HepG2 (cell line): ENCODE measurements around the gene DIS3L2. TPM values are rescaled to one million over a fixed set of nuclear protein-coding genes. Genes with fewer than 3 reads are reported as not detected.

Source experiments
- ATAC-seq: fragments of 200-7000 bp; cut with Tn5 transposase; 3 replicates; pipeline ENCODE4 v1.9.1; 2020; ENCODE audit warnings: mild to moderate bottlenecking, moderate library complexity
- BruUV-seq: library from RNA; stranded (reverse); fragments of 400-500 nt; replicated peaks from 2 replicates; lab custom pipeline; 2021; lab: Mats Ljungman, UMichigan
- CTCF ChIA-PET: fragments of 300-600 bp; formaldehyde crosslinking; extraction: SDS; loops from one replicate; lab custom pipeline; 2021; ENCODE audit warnings: low total read pairs, inconsistent platforms, low intra/inter-chr PET ratio; lab: Yijun Ruan, JAX
- POLR2A ChIA-PET: fragments of 350-600 bp; sonication (Branson Sonifier 250); formaldehyde crosslinking; loops from one replicate; lab custom pipeline; 2020; ENCODE audit warnings: antibody characterized with exemption, inconsistent platforms; lab: Yijun Ruan, JAX
- DNase-seq: peaks from one replicate; pipeline ENCODE4 v3.0.0-alpha.2; 2015; ENCODE audit warnings: low spot score
- FAIRE-seq: peaks from 3 replicates; lab custom pipeline; 2011; peaks lifted over from hg19 to GRCh38; lab: Jason Lieb, UNC
- H2AFZ ChIP-seq: one replicate; pipeline ENCODE4 v1.6.1; 2011; ENCODE audit warnings: low read length, inconsistent platforms
- H3K27ac ChIP-seq: fragments of 300-600 bp; 3 replicates; pipeline ENCODE4 v1.8.0; 2011; ENCODE audit warnings: mixed run types, mild to moderate bottlenecking, mixed read lengths, low read length, inconsistent platforms; ENCODE audit not compliant: insufficient read depth; ENCODE audit errors: extremely low read length
- H3K27me3 ChIP-seq, 2 experiments: fragments of 200-600 bp in 1 of 2; 2 replicates in 1 of 2; 3 replicates in 1 of 2; pipeline versions ENCODE4 v1.6.0 to v1.8.0; 2011; ENCODE audit warnings: low read length in 2 of 2, mild to moderate bottlenecking in 2 of 2, moderate library complexity in 2 of 2, inconsistent platforms in 1 of 2; ENCODE audit not compliant: insufficient read depth in 2 of 2, control insufficient read depth in 1 of 2
- H3K36me3 ChIP-seq, 2 experiments: fragments of 200-600 bp in 1 of 2; replicated peaks in 1 of 2; 2 replicates in 1 of 2; 3 replicates in 1 of 2; pipeline versions ENCODE4 v1.5.1 to v1.8.0; 2011; ENCODE audit warnings: low read length in 2 of 2, inconsistent platforms in 1 of 2; ENCODE audit not compliant: insufficient read depth in 2 of 2, control insufficient read depth in 1 of 2
- H3K4me1 ChIP-seq: 2 replicates; pipeline ENCODE4 v1.5.1; 2012; ENCODE audit warnings: low read length, inconsistent platforms; ENCODE audit not compliant: insufficient read depth
- H3K4me2 ChIP-seq: 2 replicates; pipeline ENCODE4 v1.6.0; 2011; ENCODE audit warnings: low read depth, low read length, inconsistent platforms
- H3K4me3 ChIP-seq, 3 experiments: fragments of 200-600 bp in 1 of 3; sonication (generic), shearing (Covaris generic) in 1 of 3; replicated peaks in 1 of 3; 2 replicates each; pipeline ENCODE4 v1.5.1; 2011 to 2016; ENCODE audit warnings: low read length in 3 of 3, inconsistent platforms in 2 of 3, low read depth in 2 of 3, mild to moderate bottlenecking in 2 of 3, control low read depth in 1 of 3, mixed read lengths in 1 of 3; ENCODE audit not compliant: insufficient read depth in 1 of 3
- H3K79me2 ChIP-seq: one replicate; pipeline ENCODE4 v1.6.1; 2011; ENCODE audit warnings: low read length, inconsistent platforms; ENCODE audit not compliant: insufficient read depth
- H3K9ac ChIP-seq: 2 replicates; pipeline ENCODE4 v1.6.0; 2011; ENCODE audit warnings: mild to moderate bottlenecking, low read depth, low read length, inconsistent platforms; ENCODE audit not compliant: insufficient read depth
- H3K9me3 ChIP-seq: 2 replicates; pipeline ENCODE4 v1.5.1; 2012; ENCODE audit warnings: mild to moderate bottlenecking, low read length
- H4K20me1 ChIP-seq: 2 replicates; pipeline ENCODE4 v1.6.0; 2011; ENCODE audit warnings: inconsistent platforms, mild to moderate bottlenecking, low read length, moderate library complexity; ENCODE audit not compliant: insufficient read depth
- ARHGAP35 ChIP-seq: sonication (generic); formaldehyde crosslinking; IDR thresholded peaks from 2 replicates; pipeline ENCODE4 v1.9.0; 2022; ENCODE audit warnings: mild to moderate bottlenecking, inconsistent platforms, moderate library complexity, missing genetic modification reagents, borderline replicate concordance
- CAMTA2 ChIP-seq: sonication (generic); formaldehyde crosslinking; IDR thresholded peaks from 2 replicates; pipeline ENCODE4 v1.4.0; 2020; ENCODE audit warnings: mild to moderate bottlenecking, missing genetic modification reagents, borderline replicate concordance
- FOXP1 ChIP-seq, 2 experiments: fragments of 450-650 bp in 1 of 2; IDR thresholded peaks; 2 replicates each; pipeline ENCODE4 v1.6.1; 2017 to 2018; ENCODE audit warnings: antibody characterized with exemption in 1 of 2
- FOXP4 ChIP-seq: sonication (generic); formaldehyde crosslinking; IDR thresholded peaks from 2 replicates; pipeline ENCODE4 v1.4.0; 2020; ENCODE audit warnings: missing genetic modification reagents
- ZNF232 ChIP-seq: sonication (generic); formaldehyde crosslinking; IDR thresholded peaks from 2 replicates; pipeline ENCODE4 v1.4.0; 2020; ENCODE audit warnings: missing genetic modification reagents, borderline replicate concordance
- ZNF451 ChIP-seq: sonication (generic); formaldehyde crosslinking; IDR thresholded peaks from 2 replicates; pipeline ENCODE4 v1.5.0; 2020; ENCODE audit warnings: mild to moderate bottlenecking, missing genetic modification reagents
- ZNF563 ChIP-seq: sonication (generic); formaldehyde crosslinking; IDR thresholded peaks from 2 replicates; pipeline ENCODE4 v1.8.0; 2022; ENCODE audit warnings: mild to moderate bottlenecking, moderate library complexity, missing genetic modification reagents
- WGBS: methylation state at CpG from one replicate; pipeline ENCODE4 v1.1.6; 2017; ENCODE audit warnings: low lambda C conversion rate; 5-methylcytosine and 5-hydroxymethylcytosine counted together
- in situ Hi-C: cut with HindIII; loops from 2 replicates; pipeline ENCODE4 v1.10.0; 2017; ENCODE audit warnings: low pct_unique_long_range_greater_than_20kb; ENCODE audit not compliant: extremely low pct_ligation_motif_present
- intact Hi-C: fragments of 100-400 bp; cut with micrococcal nuclease; formaldehyde crosslinking; loops from one replicate; pipeline ENCODE4 v1.10.0; 2022; ENCODE audit not compliant: unreplicated experiment
- polyA plus RNA-seq, 8 experiments: library from polyadenylated mRNA; depleted of rRNA in 3 of 8; stranded (reverse) in 7 of 8; unstranded in 1 of 8; fragments of >200 nt; fragmentation: Illumina TruSeq in 4 of 8; extraction: Trizol in 4 of 8; gene quantifications; 2 replicates each; pipeline versions ENCODE4 v1.2.1 to v1.2.3, GENCODE V29; 2011 to 2016; ENCODE audit warnings: low read depth in 4 of 8, missing spikeins in 1 of 8, mixed read lengths in 1 of 8; ENCODE audit not compliant: insufficient read depth in 1 of 8
- total RNA-seq, 5 experiments: library from RNA; depleted of rRNA; stranded (reverse); fragments of >200 nt; fragmentation: Illumina TruSeq; extraction: Trizol; gene quantifications; 2 replicates each; pipeline ENCODE4 v1.2.3, GENCODE V29; 2016; ENCODE audit warnings: low read depth in 1 of 5
- TF ChIP-seq, protein P1 (sequence below): sonication (generic); formaldehyde crosslinking; IDR thresholded peaks from 2 replicates; pipeline ENCODE4 v1.9.0; 2022; ENCODE audit warnings: missing genetic modification reagents, mild to moderate bottlenecking, borderline replicate concordance

Gene DIS3L2
- total and polyA plus RNA-seq, 2 of the 13 experiments (the other 11 are each of a cell fraction or from before 2014, with no cell fraction given) = 7.0 to 23.9 TPM

GRCh38 chr2:232265329-232265728, 303.8 kb downstream of the DIS3L2 start:
- CTCF ChIA-PET = no interaction called here
- TF ChIP-seq ZNF563 (CRISPR knock-in tag) = no peak
- no peak for TF ChIP-seq ZNF451
- TF ChIP-seq FOXP1 (IDR thresholded peaks at IDR 0.05) = no peak
- TF ChIP-seq FOXP1 (CRISPR knock-in tag; IDR thresholded peaks at IDR 0.05) = no peak
- no peak for TF ChIP-seq ARHGAP35 (CRISPR knock-in tag)
- TF ChIP-seq FOXP4 (CRISPR knock-in tag) = no peak
- TF ChIP-seq CAMTA2 (CRISPR knock-in tag) = no peak
- TF ChIP-seq, protein P1, sequence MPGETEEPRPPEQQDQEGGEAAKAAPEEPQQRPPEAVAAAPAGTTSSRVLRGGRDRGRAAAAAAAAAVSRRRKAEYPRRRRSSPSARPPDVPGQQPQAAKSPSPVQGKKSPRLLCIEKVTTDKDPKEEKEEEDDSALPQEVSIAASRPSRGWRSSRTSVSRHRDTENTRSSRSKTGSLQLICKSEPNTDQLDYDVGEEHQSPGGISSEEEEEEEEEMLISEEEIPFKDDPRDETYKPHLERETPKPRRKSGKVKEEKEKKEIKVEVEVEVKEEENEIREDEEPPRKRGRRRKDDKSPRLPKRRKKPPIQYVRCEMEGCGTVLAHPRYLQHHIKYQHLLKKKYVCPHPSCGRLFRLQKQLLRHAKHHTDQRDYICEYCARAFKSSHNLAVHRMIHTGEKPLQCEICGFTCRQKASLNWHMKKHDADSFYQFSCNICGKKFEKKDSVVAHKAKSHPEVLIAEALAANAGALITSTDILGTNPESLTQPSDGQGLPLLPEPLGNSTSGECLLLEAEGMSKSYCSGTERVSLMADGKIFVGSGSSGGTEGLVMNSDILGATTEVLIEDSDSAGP = no peak
- no peak for TF ChIP-seq ZNF232 (CRISPR knock-in tag)
- TF ChIP-seq, all 625 proteins: peak for 0
- Histone ChIP-seq H3K36me3 (peaks cover 14 to 42% of the 10 kb centered on the region in 2 experiments), H3K27ac (no peak overlapping the region), H3K79me2 (no peaks in the 10 kb centered on the region), H3K4me3 (no peak overlapping the region), H3K27me3 (no peaks in the 10 kb centered on the region), H3K4me2 (no peak overlapping the region), H3K9ac (no peak overlapping the region), H3K9me3 (no peaks in the 10 kb centered on the region), H3K4me1 (no peaks in the 10 kb centered on the region), H2AFZ (no peak overlapping the region), H4K20me1 (no peaks in the 10 kb centered on the region)
- no peak for DNase-seq
- 92% methylated on average over 5 of the region's 5 CpGs for WGBS
- POLR2A ChIA-PET = no interaction called here
- ATAC-seq = no peak; the same call in 2 of the 3 replicates
- in situ Hi-C loops (no loop called here), intact Hi-C loops (no loop called here)
- no TSS peak for BruUV-seq
- FAIRE-seq = no peak
